Loucy (cell line): Measurements from ENCODE around the gene FAF2.

Experiments used
- H2AFZ ChIP-seq: fragments of 200-600 bp; sonication (generic); 2 replicates; pipeline ENCODE4 v1.6.0; 2016; ENCODE audit warnings: antibody characterized with exemption, mild to moderate bottlenecking, low read length, moderate library complexity
- H3F3A ChIP-seq: fragments of 200-600 bp; 2 replicates; pipeline ENCODE4 v1.6.0; 2016; ENCODE audit warnings: antibody characterized with exemption, low read depth, mild to moderate bottlenecking
- H3K27me3 ChIP-seq: fragments of 200-600 bp; sonication (generic); 2 replicates; pipeline ENCODE4 v1.6.1; 2014; ENCODE audit warnings: low read length, mild to moderate bottlenecking; ENCODE audit not compliant: insufficient read depth, poor library complexity, severe bottlenecking
- H3K36me3 ChIP-seq: fragments of 200-600 bp; sonication (generic); 2 replicates; pipeline ENCODE4 v1.6.1; 2016; ENCODE audit warnings: low read length; ENCODE audit not compliant: insufficient read depth
- H3K4me1 ChIP-seq: fragments of 200-600 bp; sonication (generic); 2 replicates; pipeline ENCODE4 v1.5.1; 2014; ENCODE audit warnings: low read length, mild to moderate bottlenecking; ENCODE audit not compliant: insufficient read depth, poor library complexity, severe bottlenecking
- H3K4me2 ChIP-seq: fragments of 200-600 bp; sonication (generic); 2 replicates; pipeline ENCODE4 v1.6.0; 2014; ENCODE audit warnings: antibody characterized with exemption, low read length, low read depth, mild to moderate bottlenecking; ENCODE audit not compliant: poor library complexity, severe bottlenecking
- H3K4me3 ChIP-seq: fragments of 200-600 bp; sonication (generic); 2 replicates; pipeline ENCODE4 v1.5.1; 2014; ENCODE audit warnings: low read length, mild to moderate bottlenecking, mixed read lengths; ENCODE audit not compliant: poor library complexity, severe bottlenecking
- H3K79me2 ChIP-seq: fragments of 200-600 bp; sonication (generic); 2 replicates; pipeline ENCODE4 v1.6.1; 2014; ENCODE audit warnings: low read length; ENCODE audit not compliant: insufficient read depth
- H3K9ac ChIP-seq: fragments of 200-600 bp; sonication (generic); 2 replicates; pipeline ENCODE4 v1.6.0; 2014; ENCODE audit warnings: mild to moderate bottlenecking, low read depth, low read length, moderate library complexity; ENCODE audit not compliant: poor library complexity, severe bottlenecking
- H3K9me2 ChIP-seq: fragments of 200-600 bp; sonication (generic); replicated peaks from 2 replicates; pipeline ENCODE4 v1.6.1; 2016; ENCODE audit warnings: low read depth, low read length, mixed read lengths
- H3K9me3 ChIP-seq: fragments of 200-600 bp; sonication (generic); 2 replicates; pipeline ENCODE4 v1.6.1; 2014; ENCODE audit warnings: mild to moderate bottlenecking, antibody characterized with exemption, low read length, low read depth; ENCODE audit not compliant: insufficient read depth
- H4K20me1 ChIP-seq: fragments of 200-600 bp; sonication (generic); 2 replicates; pipeline ENCODE4 v1.6.0; 2014; ENCODE audit warnings: antibody characterized with exemption, low read length, mild to moderate bottlenecking; ENCODE audit not compliant: insufficient read depth, poor library complexity, severe bottlenecking
- CTCF ChIP-seq: fragments of 200-600 bp; sonication (generic); conservative IDR thresholded peaks from 2 replicates; pipeline ENCODE4 v1.5.1; 2014; ENCODE audit warnings: mild to moderate bottlenecking, antibody characterized with exemption, low read length
- EZH2phosphoT487 ChIP-seq: fragments of 200-600 bp; IDR thresholded peaks from 2 replicates; pipeline ENCODE4 v1.6.1; 2018; ENCODE audit warnings: antibody characterized with exemption, mild to moderate bottlenecking, moderate library complexity, borderline replicate concordance

Gene FAF2

DNA sequence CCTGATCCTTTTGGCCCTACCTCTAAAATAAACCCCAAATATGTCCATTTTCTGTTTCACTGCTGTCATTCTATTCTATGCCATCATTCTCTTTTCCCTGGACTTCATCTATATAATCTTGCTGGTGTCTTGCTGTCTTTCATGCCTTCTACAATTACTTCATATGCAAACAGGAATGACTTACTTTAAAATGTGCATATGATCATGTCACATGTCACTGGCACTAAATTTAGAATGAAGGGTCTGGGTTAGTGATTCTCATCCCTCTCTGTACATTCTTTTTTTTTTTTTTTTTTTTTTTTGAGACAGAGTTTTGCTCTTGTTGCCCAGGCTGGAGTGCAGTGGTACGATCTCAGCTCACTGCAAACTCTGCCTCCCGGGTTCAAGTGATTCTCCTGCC lies 22.9 kb downstream of the FAF2 start:
- H4K20me1 ChIP-seq = no peaks in the 10 kb centered on the region
- TF ChIP-seq EZH2phosphoT487 (no peak), CTCF (no peak)
- H2AFZ ChIP-seq = no peak overlapping the region
- H3K9me2 ChIP-seq = no peaks in the 10 kb centered on the region
- no peak overlapping the region for H3K9ac ChIP-seq
- H3K36me3 ChIP-seq = no peaks in the 10 kb centered on the region
- H3K79me2 ChIP-seq = peaks cover 3% of the 10 kb centered on the region; the same call in 1 of the 2 replicates
- no peaks in the 10 kb centered on the region for H3K27me3 ChIP-seq
- H3K4me3 ChIP-seq = no peak overlapping the region
- no peaks in the 10 kb centered on the region for H3K4me1 ChIP-seq
- H3K4me2 ChIP-seq = no peak overlapping the region
- no peaks in the 10 kb centered on the region for H3K9me3 ChIP-seq
- H3F3A ChIP-seq = no peaks in the 10 kb centered on the region

DNA sequence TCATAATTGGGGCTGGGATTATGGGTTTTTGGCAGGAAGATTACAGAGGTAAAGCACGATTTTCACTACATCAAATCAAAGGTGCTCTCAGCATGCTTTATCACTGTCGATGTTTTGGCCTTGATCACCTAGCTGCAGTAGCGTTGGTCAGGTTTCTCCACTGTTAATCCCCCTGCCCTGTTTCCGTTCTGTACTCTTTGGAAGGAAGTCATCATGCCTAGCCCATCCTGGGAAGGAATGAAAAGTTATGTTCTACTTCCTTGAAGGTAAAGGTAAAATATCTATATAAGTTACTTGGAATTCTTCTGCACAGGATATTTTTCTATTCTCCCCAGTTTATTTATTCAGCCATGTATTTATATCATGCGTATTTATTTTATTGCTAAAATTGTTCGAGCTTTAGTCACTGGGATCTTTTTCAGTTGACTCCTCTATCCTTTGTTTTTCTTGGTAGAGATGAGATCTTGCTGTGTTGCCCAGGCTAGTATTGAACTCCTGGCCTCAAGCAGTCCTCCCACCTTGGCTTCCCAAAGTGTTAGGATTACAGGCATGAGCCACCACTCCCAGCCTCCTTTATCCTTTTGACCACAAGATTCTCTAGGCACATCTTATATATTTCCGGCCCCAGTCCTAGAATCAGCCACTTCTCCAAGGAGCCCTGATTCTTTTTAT lies 25.3 kb downstream of the FAF2 start:
- Histone ChIP-seq H3K4me1 (no peaks in the 10 kb centered on the region), H3K79me2 (peaks cover 3% of the 10 kb centered on the region; the same call in 1 of the 2 replicates), H3K4me3 (no peak overlapping the region), H3F3A (no peaks in the 10 kb centered on the region), H3K9ac (no peak overlapping the region), H3K9me3 (no peaks in the 10 kb centered on the region), H4K20me1 (no peaks in the 10 kb centered on the region), H3K4me2 (no peak overlapping the region), H2AFZ (no peak overlapping the region), H3K27me3 (no peaks in the 10 kb centered on the region), H3K36me3 (no peaks in the 10 kb centered on the region), H3K9me2 (no peaks in the 10 kb centered on the region)
- TF ChIP-seq CTCF = no peak
- TF ChIP-seq EZH2phosphoT487 = no peak

- Histone ChIP-seq H3K36me3 (no peaks in the 10 kb centered on the region), H3K9me3 (no peaks in the 10 kb centered on the region), H3K79me2 (peaks cover 3% of the 10 kb centered on the region; the same call in 1 of the 2 replicates), H3F3A (no peaks in the 10 kb centered on the region), H3K4me2 (no peak overlapping the region), H3K4me3 (no peak overlapping the region), H3K27me3 (no peaks in the 10 kb centered on the region), H2AFZ (no peak overlapping the region), H3K9ac (no peak overlapping the region), H4K20me1 (no peaks in the 10 kb centered on the region), H3K4me1 (no peaks in the 10 kb centered on the region), H3K9me2 (no peaks in the 10 kb centered on the region)
- TF ChIP-seq CTCF (no peak), EZH2phosphoT487 (no peak)
These were observed 26.3 kb downstream of the FAF2 start for GRCh38 chr5:176474476-176474875.
